Type B pancreatic cell (in vitro differentiated cells): ENCODE data around the gene TICAM2. TPM values are rescaled to one million over a fixed set of nuclear protein-coding genes. Genes with fewer than 3 reads are reported as not detected.

Experiments
- DNase-seq: peaks from one replicate; pipeline ENCODE4 v3.0.0; 2021; ENCODE audit warnings: mixed read lengths; ENCODE audit not compliant: unreplicated experiment; ENCODE audit errors: extremely low spot score
- H3K27ac Mint-ChIP-seq: 2 replicates; pipeline ENCODE4 v1.8.0; 2021; ENCODE audit warnings: mild to moderate bottlenecking, mixed read lengths
- H3K27me3 Mint-ChIP-seq: 2 replicates; pipeline ENCODE4 v1.8.0; 2021; ENCODE audit warnings: mixed read lengths
- H3K36me3 Mint-ChIP-seq: 2 replicates; pipeline ENCODE4 v1.8.0; 2021; ENCODE audit warnings: mixed read lengths
- H3K4me1 Mint-ChIP-seq: one replicate; pipeline ENCODE4 v1.8.0; 2021; ENCODE audit warnings: mixed read lengths; ENCODE audit not compliant: unreplicated experiment
- H3K4me3 Mint-ChIP-seq: 2 replicates; pipeline ENCODE4 v1.8.0; 2021; ENCODE audit warnings: mild to moderate bottlenecking, mixed read lengths
- H3K9me3 Mint-ChIP-seq: 2 replicates; pipeline ENCODE4 v1.8.0; 2021; ENCODE audit warnings: mixed read lengths
- total RNA-seq: library from RNA; stranded (reverse); gene quantifications from 2 replicates; pipeline ENCODE4 v1.2.1, GENCODE V29; 2021; ENCODE audit warnings: low replicate concordance
- TF ChIP-seq, protein P1 (sequence below): fragments of 200-600 bp; sonication (generic); conservative IDR thresholded peaks from 2 replicates; pipeline ENCODE4 v1.5.0; 2021; ENCODE audit warnings: antibody characterized with exemption, mild to moderate bottlenecking

Gene TICAM2
- total RNA-seq, 1 donor from 2014 or later: 1.1 TPM

DNA sequence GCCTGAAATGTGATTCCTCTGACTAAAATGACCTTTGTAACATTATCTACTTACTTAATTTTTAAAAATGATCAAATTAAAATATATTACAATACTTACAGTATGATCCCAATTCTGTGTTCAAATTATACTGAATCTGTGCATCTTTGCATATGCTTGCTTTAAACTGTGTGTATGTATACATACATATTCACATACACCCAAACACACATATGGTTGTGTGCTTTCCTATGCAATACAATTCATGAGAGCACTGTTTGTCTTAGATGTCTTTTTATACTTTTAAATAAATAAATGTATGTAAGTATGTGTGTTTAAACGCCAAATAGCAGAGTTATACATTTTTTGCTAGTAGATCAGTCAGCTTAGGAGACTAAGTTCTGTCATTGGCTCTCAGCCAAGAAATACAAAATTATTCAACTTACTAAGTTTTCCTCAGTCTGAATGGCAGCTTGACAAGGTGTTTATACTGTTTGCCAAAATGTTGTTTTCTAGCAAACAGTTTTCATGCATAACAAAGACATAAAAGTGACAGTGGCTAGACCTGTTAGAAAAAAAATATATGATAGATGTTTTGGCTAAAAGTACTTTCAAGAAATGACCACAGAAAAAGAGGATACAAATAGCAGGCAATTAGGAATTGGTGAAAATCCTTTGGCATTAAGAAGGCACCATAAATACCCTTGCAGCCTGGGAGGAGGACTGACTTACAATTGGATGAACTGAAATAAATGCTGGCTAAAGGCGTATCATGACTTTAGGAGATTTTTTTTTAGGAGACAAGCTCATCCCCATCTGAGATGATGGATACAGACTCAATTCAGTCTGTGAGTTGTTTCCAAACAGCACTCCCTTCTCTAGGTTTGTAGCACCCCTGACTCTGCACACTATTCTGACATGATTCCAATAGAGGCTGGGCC is 7.9 kb downstream of the TICAM2 start:
- Mint-ChIP-seq H3K4me1 (peaks cover 1% of the 10 kb centered on the region), H3K9me3 (no peaks in the 10 kb centered on the region), H3K27me3 (no peaks in the 10 kb centered on the region), H3K4me3 (no peak overlapping the region), H3K27ac (no peak overlapping the region), H3K36me3 (no peaks in the 10 kb centered on the region)
- no peak for DNase-seq
- TF ChIP-seq, protein P1, sequence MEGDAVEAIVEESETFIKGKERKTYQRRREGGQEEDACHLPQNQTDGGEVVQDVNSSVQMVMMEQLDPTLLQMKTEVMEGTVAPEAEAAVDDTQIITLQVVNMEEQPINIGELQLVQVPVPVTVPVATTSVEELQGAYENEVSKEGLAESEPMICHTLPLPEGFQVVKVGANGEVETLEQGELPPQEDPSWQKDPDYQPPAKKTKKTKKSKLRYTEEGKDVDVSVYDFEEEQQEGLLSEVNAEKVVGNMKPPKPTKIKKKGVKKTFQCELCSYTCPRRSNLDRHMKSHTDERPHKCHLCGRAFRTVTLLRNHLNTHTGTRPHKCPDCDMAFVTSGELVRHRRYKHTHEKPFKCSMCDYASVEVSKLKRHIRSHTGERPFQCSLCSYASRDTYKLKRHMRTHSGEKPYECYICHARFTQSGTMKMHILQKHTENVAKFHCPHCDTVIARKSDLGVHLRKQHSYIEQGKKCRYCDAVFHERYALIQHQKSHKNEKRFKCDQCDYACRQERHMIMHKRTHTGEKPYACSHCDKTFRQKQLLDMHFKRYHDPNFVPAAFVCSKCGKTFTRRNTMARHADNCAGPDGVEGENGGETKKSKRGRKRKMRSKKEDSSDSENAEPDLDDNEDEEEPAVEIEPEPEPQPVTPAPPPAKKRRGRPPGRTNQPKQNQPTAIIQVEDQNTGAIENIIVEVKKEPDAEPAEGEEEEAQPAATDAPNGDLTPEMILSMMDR: no peak

DNA sequence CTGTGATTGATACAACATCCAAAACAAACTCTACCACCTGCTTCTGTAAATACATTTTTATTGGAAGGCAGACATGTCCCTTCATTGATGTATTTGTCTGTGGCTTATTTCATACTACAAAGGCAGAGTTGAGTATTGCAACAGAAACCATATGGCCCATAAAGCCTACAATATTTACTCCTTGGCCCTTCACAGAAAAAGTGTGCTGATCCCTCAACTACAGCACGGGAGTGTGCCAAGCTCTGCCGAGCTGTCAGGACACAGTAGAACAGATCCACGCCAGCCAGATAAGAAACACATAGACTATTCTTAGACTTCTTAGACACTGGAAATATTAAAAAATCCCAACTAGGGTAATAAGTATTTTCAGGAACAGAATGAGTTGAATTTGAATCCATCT is 13.2 kb downstream of the TICAM2 start:
- Mint-ChIP-seq H3K4me3 (no peak overlapping the region), H3K36me3 (no peaks in the 10 kb centered on the region), H3K27me3 (no peaks in the 10 kb centered on the region), H3K27ac (no peak overlapping the region), H3K9me3 (no peaks in the 10 kb centered on the region), H3K4me1 (no peaks in the 10 kb centered on the region)
- DNase-seq: no peak
- TF ChIP-seq, protein P1: no peak

DNA sequence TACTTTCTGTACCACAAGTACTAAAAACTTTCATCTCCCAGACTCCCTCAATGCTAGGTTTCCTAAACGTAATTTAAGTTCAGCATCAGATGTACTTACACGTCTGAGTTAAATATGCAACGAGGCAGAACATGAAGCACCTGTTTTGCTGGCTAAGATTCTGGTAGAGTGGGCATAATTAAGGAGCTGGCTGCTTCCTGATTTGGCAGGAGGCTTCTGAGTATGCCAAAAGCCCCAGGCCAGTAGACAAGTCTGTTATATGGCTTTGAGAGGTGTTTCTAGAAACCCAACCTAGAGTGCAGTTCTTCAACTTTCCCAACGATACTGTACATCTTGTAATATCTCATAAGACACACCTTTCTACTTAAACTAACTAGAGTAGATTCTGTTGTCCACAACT is 13.6 kb downstream of the TICAM2 start:
- H3K9me3 Mint-ChIP-seq: no peaks in the 10 kb centered on the region

DNA sequence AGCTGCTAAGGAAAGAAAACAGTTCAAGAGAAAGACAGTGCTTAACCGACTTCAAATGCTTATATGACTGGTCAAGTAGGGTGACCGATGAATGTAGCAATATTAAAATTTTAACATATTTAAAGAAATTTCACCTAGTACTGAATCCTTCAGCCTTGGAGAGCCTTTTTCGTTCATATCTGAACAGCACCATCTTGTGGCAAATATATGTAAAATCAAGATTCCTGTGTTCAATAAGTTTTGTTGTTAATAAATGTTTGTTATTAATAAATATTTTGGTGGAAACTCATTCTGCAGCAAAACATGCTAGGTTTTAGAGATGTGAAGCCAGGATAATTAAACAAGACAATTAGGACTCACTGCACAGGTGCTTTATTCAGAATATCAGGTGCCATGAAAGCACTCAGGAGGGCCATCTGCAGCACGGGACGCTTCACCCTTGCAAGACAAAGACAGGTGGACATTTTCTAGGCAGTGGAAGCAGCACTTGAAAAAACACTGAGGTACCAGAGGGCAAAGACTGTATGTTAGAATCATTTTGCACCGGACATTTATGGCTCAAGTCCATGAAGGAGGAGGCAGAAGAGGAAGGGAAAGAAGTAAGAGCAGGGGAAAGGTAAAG is 15.6 kb downstream of the TICAM2 start:
- H3K9me3 Mint-ChIP-seq: no peaks in the 10 kb centered on the region
- H3K4me3 Mint-ChIP-seq: no peak overlapping the region
- TF ChIP-seq, protein P1: peak; percentile 85
- H3K27ac Mint-ChIP-seq: no peak overlapping the region
- no peaks in the 10 kb centered on the region for H3K36me3 Mint-ChIP-seq
- no peaks in the 10 kb centered on the region for H3K27me3 Mint-ChIP-seq
- H3K4me1 Mint-ChIP-seq: no peaks in the 10 kb centered on the region
- no peak for DNase-seq

More for the DNA sequence above, 13.6 kb downstream of the TICAM2 start:
- no peaks in the 10 kb centered on the region for H3K27me3 Mint-ChIP-seq
- DNase-seq: no peak
- H3K27ac Mint-ChIP-seq: no peak overlapping the region
- H3K4me3 Mint-ChIP-seq: no peak overlapping the region
- no peaks in the 10 kb centered on the region for H3K36me3 Mint-ChIP-seq
- no peaks in the 10 kb centered on the region for H3K4me1 Mint-ChIP-seq
- TF ChIP-seq, protein P1: no peak

DNA sequence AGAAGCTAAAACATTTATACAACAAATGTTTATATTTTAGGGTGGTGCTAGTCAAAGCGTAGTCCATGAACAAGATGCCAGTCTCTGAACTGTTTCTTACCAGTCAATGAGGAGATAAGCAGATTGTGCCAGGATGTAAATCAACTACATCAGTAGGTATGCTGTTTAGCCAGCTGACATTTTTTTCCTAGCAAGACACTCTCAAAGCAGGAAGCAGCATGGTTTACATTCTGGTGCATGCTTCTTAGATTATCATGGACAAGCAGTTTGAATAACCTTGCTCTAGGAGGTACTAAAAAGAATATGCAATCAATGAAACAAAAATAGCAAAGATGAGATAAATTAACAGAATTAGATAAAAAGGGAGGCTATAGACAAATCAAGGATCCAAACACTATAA is 17.0 kb downstream of the TICAM2 start:
- no peak overlapping the region for H3K4me3 Mint-ChIP-seq
- no peak overlapping the region for H3K27ac Mint-ChIP-seq
- no peaks in the 10 kb centered on the region for H3K4me1 Mint-ChIP-seq
- H3K36me3 Mint-ChIP-seq: no peaks in the 10 kb centered on the region
- DNase-seq: no peak
- TF ChIP-seq, protein P1: no peak
- H3K9me3 Mint-ChIP-seq: no peaks in the 10 kb centered on the region
- no peaks in the 10 kb centered on the region for H3K27me3 Mint-ChIP-seq
